ENCODE measurements around the gene RAPGEF3.

Gene RAPGEF3

GRCh38 chr12:47797441-47797840 lies 38.8 kb upstream of the RAPGEF3 start:
- FAIRE-seq, result no peak
- TF ChIP-seq POLR2A (IDR thresholded peaks at IDR 0.05; ENCODE audit: low read depth, low read length), result no peak
- DNase-seq (ENCODE audit: insufficient read length, low spot score), result no peak

- FAIRE-seq, result no peak
- DNase-seq (ENCODE audit: insufficient read length, low spot score), result no peak
- TF ChIP-seq POLR2A (IDR thresholded peaks at IDR 0.05; ENCODE audit: low read depth, low read length), result no peak
Measured at GRCh38 chr12:47795814-47796411, 37.2 kb upstream of the RAPGEF3 start.

- DNase-seq (ENCODE audit: insufficient read length, low spot score), result no peak
- no peak for FAIRE-seq
- TF ChIP-seq POLR2A (IDR thresholded peaks at IDR 0.05; ENCODE audit: low read depth, low read length), result no peak
Measured at GRCh38 chr12:47795121-47795813, 36.6 kb upstream of the RAPGEF3 start.

- FAIRE-seq (no peak), DNase-seq (ENCODE audit: insufficient read length, low spot score) (no peak)
- no peak for TF ChIP-seq POLR2A (IDR thresholded peaks at IDR 0.05; ENCODE audit: low read depth, low read length)
Measured at GRCh38 chr12:47794679-47795078, 36.0 kb upstream of the RAPGEF3 start.

- no peak for DNase-seq (ENCODE audit: insufficient read length, low spot score)
- no peak for FAIRE-seq
- no peak for TF ChIP-seq POLR2A (IDR thresholded peaks at IDR 0.05; ENCODE audit: low read depth, low read length)
Measured at GRCh38 chr12:47793015-47793681, 34.5 kb upstream of the RAPGEF3 start.

- FAIRE-seq (no peak), DNase-seq (ENCODE audit: insufficient read length, low spot score) (no peak)
Measured at GRCh38 chr12:47791874-47792273, 33.2 kb upstream of the RAPGEF3 start.

GRCh38 chr12:47791351-47791746 lies 32.7 kb upstream of the RAPGEF3 start:
- FAIRE-seq (no peak), DNase-seq (ENCODE audit: insufficient read length, low spot score) (no peak)
- no peak for TF ChIP-seq POLR2A (IDR thresholded peaks at IDR 0.05; ENCODE audit: low read depth, low read length)

More at GRCh38 chr12:47791874-47792273, 33.2 kb upstream of the RAPGEF3 start:
- TF ChIP-seq POLR2A (IDR thresholded peaks at IDR 0.05; ENCODE audit: low read depth, low read length), result no peak

- no peak for TF ChIP-seq POLR2A (IDR thresholded peaks at IDR 0.05; ENCODE audit: low read depth, low read length)
- FAIRE-seq, result no peak
- DNase-seq (ENCODE audit: insufficient read length, low spot score), result no peak
Measured at GRCh38 chr12:47790676-47791350, 32.1 kb upstream of the RAPGEF3 start.

GRCh38 chr12:47789712-47790489 lies 31.2 kb upstream of the RAPGEF3 start:
- FAIRE-seq (no peak), DNase-seq (ENCODE audit: insufficient read length, low spot score) (no peak)
- TF ChIP-seq POLR2A (IDR thresholded peaks at IDR 0.05; ENCODE audit: low read depth, low read length), result no peak

GRCh38 chr12:47789141-47789540 lies 30.5 kb upstream of the RAPGEF3 start:
- DNase-seq (ENCODE audit: insufficient read length, low spot score), result no peak
- FAIRE-seq, result no peak
- TF ChIP-seq POLR2A (IDR thresholded peaks at IDR 0.05; ENCODE audit: low read depth, low read length), result no peak

GRCh38 chr12:47787596-47788319 lies 29.1 kb upstream of the RAPGEF3 start:
- no peak for FAIRE-seq
- no peak for DNase-seq (ENCODE audit: insufficient read length, low spot score)
- no peak for TF ChIP-seq POLR2A (IDR thresholded peaks at IDR 0.05; ENCODE audit: low read depth, low read length)

- DNase-seq (ENCODE audit: insufficient read length, low spot score) (no peak), FAIRE-seq (no peak)
- no peak for TF ChIP-seq POLR2A (IDR thresholded peaks at IDR 0.05; ENCODE audit: low read depth, low read length)
Measured at GRCh38 chr12:47786662-47787280, 28.1 kb upstream of the RAPGEF3 start.

Data from H54 (cell line).